Measurements from ENCODE around the gene VPS4B.
A peak's percentile ranks its signal among the peaks of the same experiment; 100 is the strongest.

VPS4B gene

DNA sequence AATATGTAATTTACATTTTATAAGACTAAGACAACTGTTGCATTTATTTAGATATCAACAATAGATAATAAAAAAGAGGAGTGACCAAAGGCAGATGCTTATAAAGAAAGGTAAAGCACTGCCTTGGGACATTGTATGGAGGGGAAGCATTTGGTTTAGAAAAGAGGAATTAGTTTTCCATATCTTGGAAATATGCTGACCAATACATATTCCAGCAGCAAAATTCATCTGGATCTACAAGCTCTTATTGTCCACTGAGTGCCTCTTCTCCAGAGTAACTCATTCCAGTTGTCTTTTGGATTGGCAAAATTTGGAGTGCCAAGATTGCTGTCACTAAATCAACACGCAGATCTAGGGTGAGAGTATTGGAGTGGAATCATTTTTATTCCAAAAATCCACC lies 8.9 kb upstream of the VPS4B start:
- TF ChIP-seq, protein P1, sequence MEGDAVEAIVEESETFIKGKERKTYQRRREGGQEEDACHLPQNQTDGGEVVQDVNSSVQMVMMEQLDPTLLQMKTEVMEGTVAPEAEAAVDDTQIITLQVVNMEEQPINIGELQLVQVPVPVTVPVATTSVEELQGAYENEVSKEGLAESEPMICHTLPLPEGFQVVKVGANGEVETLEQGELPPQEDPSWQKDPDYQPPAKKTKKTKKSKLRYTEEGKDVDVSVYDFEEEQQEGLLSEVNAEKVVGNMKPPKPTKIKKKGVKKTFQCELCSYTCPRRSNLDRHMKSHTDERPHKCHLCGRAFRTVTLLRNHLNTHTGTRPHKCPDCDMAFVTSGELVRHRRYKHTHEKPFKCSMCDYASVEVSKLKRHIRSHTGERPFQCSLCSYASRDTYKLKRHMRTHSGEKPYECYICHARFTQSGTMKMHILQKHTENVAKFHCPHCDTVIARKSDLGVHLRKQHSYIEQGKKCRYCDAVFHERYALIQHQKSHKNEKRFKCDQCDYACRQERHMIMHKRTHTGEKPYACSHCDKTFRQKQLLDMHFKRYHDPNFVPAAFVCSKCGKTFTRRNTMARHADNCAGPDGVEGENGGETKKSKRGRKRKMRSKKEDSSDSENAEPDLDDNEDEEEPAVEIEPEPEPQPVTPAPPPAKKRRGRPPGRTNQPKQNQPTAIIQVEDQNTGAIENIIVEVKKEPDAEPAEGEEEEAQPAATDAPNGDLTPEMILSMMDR (IDR thresholded peaks at IDR 0.05; ENCODE audit: extremely low read depth, missing control alignments), result no peak
- no peak for DNase-seq (ENCODE audit: low spot score)

DNA sequence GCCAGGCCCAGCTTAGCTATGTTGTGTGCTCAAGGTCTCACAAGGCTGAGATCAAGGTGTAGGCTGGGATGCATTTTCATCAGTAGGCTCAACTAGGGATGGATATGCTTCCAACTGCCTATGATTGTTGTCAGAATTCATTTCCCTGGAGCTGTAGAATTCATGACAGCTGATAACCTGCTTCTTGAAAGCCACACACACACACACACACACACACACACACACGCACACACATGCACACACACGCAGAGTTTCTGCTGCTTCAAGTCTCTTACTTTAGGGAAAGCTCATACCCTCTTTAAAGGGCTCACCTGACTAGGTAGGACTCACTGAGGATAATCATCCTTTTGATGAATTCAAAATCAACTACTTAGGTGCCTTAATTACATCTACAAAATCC lies 8.2 kb upstream of the VPS4B start:
- TF ChIP-seq, protein P1 (IDR thresholded peaks at IDR 0.05; ENCODE audit: extremely low read depth, missing control alignments), result no peak
- no peak for DNase-seq (ENCODE audit: low spot score)

DNA sequence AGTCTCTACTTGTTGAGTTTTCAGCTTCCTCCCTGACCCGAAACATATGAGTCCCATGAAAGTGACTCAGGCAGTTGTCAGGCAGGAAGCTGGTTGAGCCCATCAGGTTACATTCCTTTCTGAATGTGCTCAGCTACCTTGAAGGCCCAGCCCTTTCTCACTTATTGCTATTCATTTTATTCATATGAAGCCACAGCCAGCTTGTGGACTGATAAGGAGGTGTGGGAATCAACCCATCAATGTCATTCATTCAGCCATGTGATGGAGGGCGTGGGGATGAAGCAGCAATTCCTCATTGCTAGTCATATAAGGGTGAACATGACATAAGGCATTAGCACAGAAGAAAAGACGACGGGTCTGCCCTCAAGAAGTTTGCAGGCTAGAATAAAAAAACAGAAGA lies 5.3 kb upstream of the VPS4B start:
- DNase-seq (ENCODE audit: low spot score), result no peak
- TF ChIP-seq, protein P1 (IDR thresholded peaks at IDR 0.05; ENCODE audit: extremely low read depth, missing control alignments), result no peak

DNA sequence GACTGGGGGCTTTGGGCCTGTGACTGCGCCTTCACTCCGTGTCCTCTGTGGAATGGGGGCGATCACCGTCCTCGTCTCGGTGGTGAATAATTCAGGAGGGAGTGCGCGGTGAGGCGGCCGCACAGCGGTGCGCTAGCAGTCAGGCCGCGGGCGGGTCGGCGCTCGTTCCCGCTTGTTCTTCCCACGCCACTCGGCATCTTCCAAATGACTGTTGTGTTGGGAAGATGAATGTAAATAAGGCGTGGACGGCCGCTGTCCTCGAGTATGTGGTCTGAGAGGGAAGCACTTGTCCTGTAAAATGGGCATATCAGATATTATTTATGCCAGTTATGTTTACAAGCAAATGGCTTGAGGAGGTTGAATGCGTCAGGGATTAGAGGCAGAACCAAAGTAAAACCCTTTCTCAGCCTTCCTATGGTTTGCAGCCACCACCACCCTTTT lies 608 bp upstream of the VPS4B start:
- peak; percentile 22 for DNase-seq (ENCODE audit: low spot score)
- TF ChIP-seq, protein P1 (IDR thresholded peaks at IDR 0.05; ENCODE audit: extremely low read depth, missing control alignments), result no peak

DNA sequence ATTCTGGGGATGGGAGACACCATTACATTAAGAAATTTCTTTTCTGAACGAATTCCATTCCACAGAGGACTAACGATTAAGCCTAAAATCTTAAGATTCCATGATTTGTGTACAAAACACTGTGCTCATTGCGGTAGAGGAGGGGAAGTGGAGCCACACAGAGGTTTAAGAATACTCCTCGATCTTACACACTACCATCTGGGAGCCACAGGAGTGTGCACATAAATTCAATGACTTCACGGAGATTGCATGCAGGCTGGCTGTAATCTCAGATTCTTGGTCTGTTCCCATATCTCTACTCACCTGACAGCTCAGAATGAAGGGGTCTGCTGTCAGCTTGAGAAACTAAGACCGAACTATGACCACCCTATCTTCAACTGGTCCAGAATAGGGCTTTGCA lies 762 bp downstream of the VPS4B start:
- TF ChIP-seq, protein P1 (IDR thresholded peaks at IDR 0.05; ENCODE audit: extremely low read depth, missing control alignments), result no peak
- DNase-seq (ENCODE audit: low spot score), result no peak

DNA sequence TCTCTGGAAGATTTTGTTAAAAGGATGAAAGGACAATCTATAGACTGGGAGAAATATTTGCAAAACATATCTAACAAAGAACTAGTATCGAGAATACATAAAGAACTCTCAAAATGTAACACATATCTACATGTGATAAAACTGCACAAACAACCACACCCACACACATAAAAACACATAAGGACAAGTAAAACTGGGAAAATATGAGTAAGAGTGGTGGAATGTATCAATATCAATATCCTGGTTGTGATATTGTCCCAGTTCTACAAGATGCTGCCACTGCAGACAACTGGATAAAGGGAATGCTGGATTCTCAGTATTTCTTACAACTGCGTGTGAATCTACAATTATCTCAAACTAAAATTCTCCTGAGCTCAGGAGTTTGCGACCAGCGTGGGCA lies 9.3 kb downstream of the VPS4B start:
- DNase-seq (ENCODE audit: low spot score), result no peak
- TF ChIP-seq, protein P1 (IDR thresholded peaks at IDR 0.05; ENCODE audit: extremely low read depth, missing control alignments), result no peak

DNA sequence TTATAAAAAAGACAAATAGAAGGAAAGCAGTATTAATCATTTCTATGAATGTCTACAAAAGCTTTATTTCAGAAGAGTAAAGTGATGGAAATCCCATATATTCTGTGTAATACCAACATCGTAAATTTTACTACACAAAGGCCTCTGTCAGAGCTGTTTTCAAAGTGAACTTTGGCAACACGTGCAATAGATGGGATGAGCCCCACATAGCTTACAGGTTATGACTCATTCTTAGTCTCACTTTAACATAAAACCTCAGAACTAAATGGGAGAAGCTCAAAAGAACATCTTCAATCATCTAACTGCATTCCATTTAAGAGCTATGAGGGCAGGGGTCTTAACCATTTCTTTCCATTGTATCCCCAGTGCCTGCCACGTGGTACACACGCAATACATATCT lies 11.5 kb downstream of the VPS4B start:
- no peak for DNase-seq (ENCODE audit: low spot score)
- TF ChIP-seq, protein P1 (IDR thresholded peaks at IDR 0.05; ENCODE audit: extremely low read depth, missing control alignments), result no peak

Measured in GM20000 (cell line).